Measurements from ENCODE around the gene ZDHHC13.

DNA sequence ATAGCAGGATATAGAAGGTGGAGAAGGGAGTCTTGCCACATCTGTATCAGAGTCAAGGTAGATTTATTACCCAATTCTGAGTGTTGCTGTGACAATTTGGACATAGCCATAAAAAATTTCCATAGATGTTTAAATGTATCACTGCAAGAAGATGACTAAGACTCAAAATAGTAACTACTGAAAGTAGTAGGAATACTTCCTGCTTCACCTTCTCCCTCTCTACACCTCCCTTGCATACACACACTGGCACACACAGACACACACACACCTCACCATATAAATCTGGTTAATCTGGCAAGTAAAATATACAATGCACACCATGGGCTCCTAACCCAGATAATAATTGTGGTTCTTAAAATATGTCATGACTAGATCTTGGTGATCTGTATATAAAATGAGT, 5.2 kb upstream of the ZDHHC13 start:
- no peak for TF ChIP-seq POLR2A (IDR thresholded peaks at IDR 0.05)
- TF ChIP-seq CTCF (IDR thresholded peaks at IDR 0.05 in 8 of 11, conservative IDR thresholded peaks at IDR 0.05 in 3 of 11) = no peak

Measured in spleen (tissue), 7 donors.